Eye (tissue), 1 donor: ENCODE data around the gene TBC1D24.
"Not testable (repeated sequence)": the region's sequence is repeated elsewhere in the genome, so short reads cannot be mapped to it uniquely, and the experiment has no call there.

Source experiments
- DNase-seq: peaks from one replicate; pipeline ENCODE4 v3.0.0-alpha.2; 2015

Gene TBC1D24

DNA sequence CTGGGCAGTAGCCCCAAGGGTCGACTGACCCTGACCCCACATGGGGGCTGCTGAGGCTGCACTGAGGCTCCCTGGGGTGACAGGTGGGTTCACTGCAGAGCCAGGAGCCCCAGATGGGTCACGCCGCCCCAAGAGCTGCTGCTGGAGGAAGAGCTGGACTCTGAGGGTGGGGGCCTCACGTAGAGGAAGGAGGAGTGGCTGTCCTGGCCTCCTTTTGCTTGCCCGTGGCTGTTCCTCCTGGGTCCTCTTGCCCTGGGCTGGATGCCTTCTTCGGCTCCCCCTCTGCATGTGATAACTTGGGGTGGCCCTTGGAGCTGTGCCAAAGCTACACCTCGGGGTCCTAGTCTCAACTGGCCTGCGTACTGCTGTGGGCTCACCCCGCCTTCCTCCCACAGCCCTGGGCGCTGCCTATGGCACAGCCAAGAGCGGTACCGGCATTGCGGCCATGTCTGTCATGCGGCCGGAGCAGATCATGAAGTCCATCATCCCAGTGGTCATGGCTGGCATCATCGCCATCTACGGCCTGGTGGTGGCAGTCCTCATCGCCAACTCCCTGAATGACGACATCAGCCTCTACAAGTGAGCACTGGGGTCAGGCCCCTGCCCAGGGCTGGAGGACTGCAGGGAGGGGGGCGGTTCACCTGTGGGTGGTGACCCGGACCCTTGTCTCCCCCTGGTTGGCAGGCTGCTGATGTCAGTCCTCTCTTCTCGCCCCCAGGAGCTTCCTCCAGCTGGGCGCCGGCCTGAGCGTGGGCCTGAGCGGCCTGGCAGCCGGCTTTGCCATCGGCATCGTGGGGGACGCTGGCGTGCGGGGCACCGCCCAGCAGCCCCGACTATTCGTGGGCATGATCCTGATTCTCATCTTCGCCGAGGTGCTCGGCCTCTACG lies 44.1 kb downstream of the TBC1D24 start:
- DNase-seq, result no peak

- DNase-seq, result no peak
Measured at GRCh38 chr16:2519711-2520080, 44.8 kb downstream of the TBC1D24 start.

DNA sequence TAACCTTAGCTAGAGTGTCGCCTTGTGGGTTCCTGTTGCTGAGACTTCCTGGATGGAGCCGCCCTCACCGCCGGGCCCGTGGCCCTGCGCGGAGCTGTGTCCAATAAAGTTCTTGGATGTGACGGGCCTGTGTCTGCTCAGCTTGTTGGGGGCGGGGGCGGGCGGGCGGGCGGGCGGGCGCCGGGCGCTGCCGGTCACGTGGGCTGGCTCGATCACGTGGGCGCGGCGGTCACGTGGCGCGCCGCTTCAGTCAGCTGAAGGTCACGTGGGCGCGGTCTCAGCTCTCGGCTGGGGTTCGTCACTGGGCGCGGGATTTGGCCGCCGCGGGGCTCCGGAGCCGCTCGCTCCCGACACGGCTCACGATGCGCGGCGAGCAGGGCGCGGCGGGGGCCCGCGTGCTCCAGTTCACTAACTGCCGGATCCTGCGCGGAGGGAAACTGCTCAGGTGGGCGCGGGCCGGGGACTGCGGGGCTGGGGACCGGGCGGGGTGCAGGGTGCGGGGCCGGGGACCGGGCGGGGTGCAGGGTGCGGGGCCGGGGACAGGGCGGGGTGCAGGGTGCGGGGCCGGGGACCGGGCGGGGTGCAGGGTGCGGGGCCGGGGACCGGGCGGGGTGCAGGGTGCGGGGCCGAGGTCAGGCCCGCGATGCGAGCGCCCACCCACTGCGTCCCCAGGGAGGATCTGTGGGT lies 45.3 kb downstream of the TBC1D24 start, which contains the start of gene AMDHD2:
Gene AMDHD2, plus strand, starts transcription at position 275 of the 687 bp plus-strand sequence. Its CDS starts 88 bp downstream, at position 363.
- peak; percentile 95 for DNase-seq

- DNase-seq, result no peak
Measured at GRCh38 chr16:2520784-2521531, 46.0 kb downstream of the TBC1D24 start.

- no peak for DNase-seq
Measured at GRCh38 chr16:2523801-2524231, 48.9 kb downstream of the TBC1D24 start.

DNA sequence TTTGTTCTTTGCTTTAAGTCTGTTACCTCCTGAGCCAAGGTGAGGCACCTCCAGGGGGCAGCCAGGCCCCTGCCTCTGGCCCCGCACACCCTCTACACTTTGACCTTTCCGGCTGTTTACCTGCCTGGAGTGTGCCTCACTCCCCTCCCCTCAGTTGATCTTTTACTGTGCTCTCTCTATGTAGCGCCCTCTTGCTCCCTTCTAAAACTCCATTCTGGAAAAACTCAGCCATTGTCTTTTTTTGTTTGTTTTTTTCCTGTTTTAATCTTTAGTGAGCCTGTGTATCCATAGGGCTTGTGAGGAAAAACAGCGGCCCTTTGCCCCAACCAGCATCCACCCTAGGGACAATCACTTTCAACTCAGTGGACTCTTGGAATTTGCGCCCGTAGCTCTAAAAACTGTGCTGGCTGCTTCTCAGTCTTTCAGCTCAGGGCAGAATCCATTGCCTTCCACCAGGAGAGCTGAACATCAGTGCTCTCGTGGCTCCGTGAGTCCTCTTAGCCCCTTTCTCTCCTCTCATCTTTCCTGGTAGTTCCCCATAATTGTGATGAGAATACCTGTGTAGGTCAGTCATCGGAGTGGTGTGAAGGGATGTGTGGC lies 49.5 kb downstream of the TBC1D24 start:
- no peak for DNase-seq

- no peak for DNase-seq
Measured at GRCh38 chr16:2526135-2526534, 51.2 kb downstream of the TBC1D24 start.

DNA sequence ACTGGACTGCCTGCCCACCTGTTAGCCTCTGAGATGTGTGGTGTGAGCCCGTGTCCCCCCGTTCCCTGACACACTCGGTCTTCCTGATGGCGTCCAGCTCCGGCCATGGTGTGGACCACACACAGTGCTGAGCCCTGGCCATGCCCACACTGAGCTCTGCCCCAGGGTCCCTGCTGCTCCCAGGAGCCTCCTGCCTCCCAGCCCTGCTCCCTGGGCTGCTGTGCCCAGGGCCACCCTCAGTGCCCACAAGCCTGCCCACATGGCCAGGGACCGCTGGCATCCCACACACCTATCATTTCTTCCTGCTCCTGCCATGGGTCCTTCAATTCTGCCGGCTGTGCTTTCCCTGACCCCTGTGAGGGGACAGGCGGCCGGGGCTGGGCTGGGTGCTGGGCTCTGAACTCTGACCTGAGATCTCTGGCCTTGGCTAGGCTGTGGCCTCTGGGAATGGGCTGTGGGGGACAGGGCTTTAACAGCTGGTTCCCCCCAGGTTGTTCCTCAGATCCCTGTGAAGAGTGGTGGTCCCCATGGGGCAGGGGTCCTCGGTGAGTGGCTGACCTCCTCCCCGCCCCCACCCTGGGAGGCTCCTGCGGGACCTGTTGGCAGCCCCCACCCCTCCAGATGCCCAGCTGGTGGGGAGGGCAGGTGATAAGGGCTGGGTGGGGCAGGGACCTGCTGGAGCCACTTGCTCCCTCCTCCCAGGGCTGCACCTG lies 52.3 kb downstream of the TBC1D24 start:
- DNase-seq, result no peak

GRCh38 chr16:2527784-2528100 lies 52.8 kb downstream of the TBC1D24 start:
- DNase-seq, result no peak

- DNase-seq, result no peak
Measured at GRCh38 chr16:2528161-2529060, 53.5 kb downstream of the TBC1D24 start.

DNA sequence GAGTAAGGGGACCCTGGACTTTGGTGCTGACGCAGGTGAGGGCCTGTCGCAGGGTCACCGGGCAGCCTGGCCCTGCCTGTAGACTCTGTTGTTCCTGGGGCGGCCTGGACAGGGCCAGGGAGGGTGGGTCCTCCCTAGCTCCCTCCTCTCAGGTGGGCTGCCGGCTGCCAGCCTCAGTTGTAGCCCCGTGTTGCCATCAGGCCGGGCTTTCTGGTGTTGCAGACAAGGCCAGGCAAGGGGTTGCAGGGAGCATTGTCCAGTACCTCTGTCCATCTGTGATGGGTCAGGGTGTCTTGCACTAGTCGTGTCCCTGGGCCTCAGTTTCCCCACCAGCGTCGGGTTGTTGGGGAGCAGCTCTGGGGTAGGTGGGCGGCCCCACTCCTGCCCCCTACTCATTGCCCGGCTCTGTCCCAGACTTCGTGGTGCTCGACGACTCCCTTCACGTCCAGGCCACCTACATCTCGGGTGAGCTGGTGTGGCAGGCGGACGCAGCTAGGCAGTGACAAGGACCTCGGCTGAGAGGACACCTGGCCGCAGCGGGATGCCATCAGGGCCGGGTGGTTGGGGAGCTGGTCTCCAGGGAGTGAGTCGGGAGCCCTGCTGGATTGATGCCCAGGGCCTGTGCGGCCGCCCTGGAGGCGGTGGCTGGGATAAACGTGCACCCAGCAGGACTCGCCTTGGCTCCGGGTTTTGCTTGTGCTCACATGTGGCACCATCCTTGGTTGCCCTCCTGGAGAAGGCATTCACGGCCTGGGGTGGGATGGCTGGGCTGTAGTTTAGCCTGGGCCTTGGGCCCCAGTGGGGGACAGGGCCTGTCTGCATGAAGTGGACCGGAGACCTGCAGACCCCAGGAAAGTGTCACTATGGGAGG lies 54.4 kb downstream of the TBC1D24 start:
- DNase-seq, result no peak

- no peak for DNase-seq
Measured at GRCh38 chr16:2529961-2530628, 55.2 kb downstream of the TBC1D24 start.

GRCh38 chr16:2530629-2531318 lies 55.8 kb downstream of the TBC1D24 start:
- DNase-seq, result no peak

DNA sequence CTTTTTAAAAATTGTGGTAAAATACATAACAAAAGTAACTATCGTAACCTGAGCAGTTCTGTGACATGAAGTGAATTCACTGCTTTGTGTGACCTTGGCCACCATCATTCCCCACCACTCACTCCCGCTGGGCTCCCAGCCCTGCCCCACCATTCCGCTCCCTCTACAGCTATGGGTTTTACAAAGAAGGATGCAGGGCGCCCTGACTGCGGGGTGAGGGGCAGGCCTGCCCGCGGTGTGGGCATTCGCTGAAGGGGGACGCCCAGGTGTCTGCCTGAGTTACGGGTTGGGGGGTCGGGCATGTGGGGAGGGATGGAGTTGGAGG lies 56.4 kb downstream of the TBC1D24 start, which contains the start of gene CEMP1:
Gene CEMP1, minus strand, starts transcription at position 38 of the 325 bp plus-strand sequence. CDS start 335 bp downstream, outside the sequence.
- no peak for DNase-seq

- DNase-seq, result peak; percentile 98
Measured at GRCh38 chr16:2531696-2532493, 57.0 kb downstream of the TBC1D24 start.

GRCh38 chr16:2532494-2533141 lies 57.7 kb downstream of the TBC1D24 start:
- DNase-seq, result peak; percentile 83

GRCh38 chr16:2533142-2533755 lies 58.3 kb downstream of the TBC1D24 start:
- not testable (repeated sequence) for DNase-seq
